H1 (cell line): ENCODE measurements around the gene NLRP10. TPM values are rescaled to one million over a fixed set of nuclear protein-coding genes. Genes with fewer than 3 reads are reported as not detected.

Experiments
- CTCF ChIA-PET: fragments of 300-600 bp; sonication (Branson Sonifier 250); formaldehyde crosslinking; loops from one replicate; lab custom pipeline; 2021; ENCODE audit not compliant: partially characterized antibody; lab: Charles Lee
- POLR2A ChIA-PET: fragments of 300-600 bp; sonication (Branson Sonifier 250); formaldehyde crosslinking; loops from one replicate; lab custom pipeline; 2021; ENCODE audit warnings: inconsistent platforms; ENCODE audit not compliant: partially characterized antibody; lab: Charles Lee
- DNase-seq, 2 experiments: peaks; one replicate each; pipeline versions ENCODE4 v3.0.0 to v3.0.0-alpha.2; 2010 to 2022; ENCODE audit warnings: low spot score in 2 of 2, low read depth in 1 of 2, mixed read lengths in 1 of 2
- FAIRE-seq: peaks from 2 replicates; lab custom pipeline; 2011; peaks lifted over from hg19 to GRCh38; lab: Jason Lieb, UNC
- H2AFZ ChIP-seq: 2 replicates; pipeline ENCODE4 v1.8.1; 2012; ENCODE audit warnings: low read length, inconsistent platforms
- H2AK5ac ChIP-seq: 2 replicates; pipeline ENCODE4 v1.6.1; 2013; ENCODE audit warnings: low read depth, low read length
- H2BK120ac ChIP-seq: replicated peaks from 2 replicates; pipeline ENCODE3; 2013; ENCODE audit warnings: low read depth, low read length, inconsistent platforms
- H2BK12ac ChIP-seq: 2 replicates; pipeline ENCODE4 v1.6.1; 2013; ENCODE audit warnings: low read depth, low read length
- H2BK15ac ChIP-seq: 2 replicates; pipeline ENCODE4 v1.6.1; 2013; ENCODE audit warnings: low read length
- H2BK20ac ChIP-seq: 2 replicates; pipeline ENCODE4 v1.6.1; 2013; ENCODE audit warnings: low read length
- H2BK5ac ChIP-seq: 2 replicates; pipeline ENCODE4 v1.6.1; 2013; ENCODE audit warnings: low read depth, low read length
- H3K14ac ChIP-seq: 2 replicates; pipeline ENCODE4 v1.6.1; 2013; ENCODE audit warnings: inconsistent platforms; ENCODE audit not compliant: insufficient read length
- H3K18ac ChIP-seq: 2 replicates; pipeline ENCODE4 v1.6.1; 2013; ENCODE audit warnings: low read length; ENCODE audit errors: extremely low read depth
- H3K23ac ChIP-seq: 2 replicates; pipeline ENCODE4 v1.6.1; 2013; ENCODE audit warnings: inconsistent platforms; ENCODE audit not compliant: insufficient read length
- H3K23me2 ChIP-seq: 2 replicates; pipeline ENCODE4 v1.6.1; 2013; ENCODE audit warnings: low read depth, low read length
- H3K27ac ChIP-seq: 2 replicates; pipeline ENCODE4 v1.6.1; 2011; ENCODE audit warnings: low read depth, low read length, inconsistent platforms
- H3K27me3 ChIP-seq, 4 experiments: replicated peaks in 1 of 4; 1 replicate in 1 of 4; 2 replicates in 3 of 4; pipeline versions ENCODE4 v1.6.1 to v1.8.1; 2011 to 2013; ENCODE audit warnings: low read length in 3 of 4, mild to moderate bottlenecking in 3 of 4, inconsistent platforms in 2 of 4, mixed read lengths in 2 of 4, moderate library complexity in 1 of 4; ENCODE audit not compliant: control insufficient read depth in 3 of 4, insufficient read depth in 3 of 4; ENCODE audit errors: extremely low read depth in 1 of 4
- H3K36me3 ChIP-seq, 4 experiments: 2 replicates each; pipeline versions ENCODE4 v1.6.1 to v1.8.1; 2011 to 2013; ENCODE audit warnings: mild to moderate bottlenecking in 4 of 4, low read length in 3 of 4, moderate library complexity in 2 of 4, control low read depth in 1 of 4, inconsistent platforms in 1 of 4; ENCODE audit not compliant: insufficient read depth in 4 of 4, control insufficient read depth in 2 of 4
- H3K4ac ChIP-seq: replicated peaks from 2 replicates; pipeline ENCODE3; 2013; ENCODE audit warnings: low read length, low read depth, mixed read lengths, inconsistent platforms; ENCODE audit not compliant: insufficient read length
- H3K4me1 ChIP-seq, 4 experiments: replicated peaks in 1 of 4; 1 replicate in 1 of 4; 2 replicates in 3 of 4; pipeline versions ENCODE4 v1.6.1 to v1.8.1; 2011 to 2013; ENCODE audit warnings: low read length in 3 of 4, inconsistent platforms in 2 of 4, mixed read lengths in 1 of 4; ENCODE audit not compliant: insufficient read depth in 4 of 4, control insufficient read depth in 3 of 4
- H3K4me2 ChIP-seq, 2 experiments: 2 replicates each; pipeline versions ENCODE4 v1.6.1 to v1.8.1; 2011 to 2013; ENCODE audit warnings: low read depth in 2 of 2, low read length in 2 of 2, control low read depth in 1 of 2, inconsistent platforms in 1 of 2, mild to moderate bottlenecking in 1 of 2; ENCODE audit not compliant: insufficient read depth in 1 of 2
- H3K4me3 ChIP-seq, 4 experiments: fragments of 200-600, 300-600 bp in 1 of 4; sonication (generic), shearing (Covaris generic), sonication (Bioruptor Twin) in 1 of 4; 2 replicates each; pipeline versions ENCODE4 v1.5.1 to v1.8.1; 2011 to 2016; ENCODE audit warnings: low read length in 4 of 4, low read depth in 3 of 4, control low read depth in 2 of 4, inconsistent platforms in 2 of 4, mild to moderate bottlenecking in 2 of 4, mixed read lengths in 1 of 4, moderate library complexity in 1 of 4; ENCODE audit not compliant: insufficient read depth in 2 of 4; ENCODE audit errors: extremely low read depth in 1 of 4
- H3K56ac ChIP-seq: replicated peaks from 2 replicates; pipeline ENCODE3; 2013; ENCODE audit warnings: low read depth, mild to moderate bottlenecking, mixed read lengths, low read length, inconsistent platforms; ENCODE audit not compliant: insufficient read length
- H3K79me1 ChIP-seq: 2 replicates; pipeline ENCODE4 v1.6.1; 2013; ENCODE audit warnings: low read depth, low read length, control low read depth
- H3K79me2 ChIP-seq, 2 experiments: 2 replicates each; pipeline versions ENCODE4 v1.6.1 to v1.8.1; 2012 to 2013; ENCODE audit warnings: low read length in 2 of 2, mild to moderate bottlenecking in 2 of 2, inconsistent platforms in 1 of 2; ENCODE audit not compliant: insufficient read depth in 2 of 2, control insufficient read depth in 1 of 2
- H3K9ac ChIP-seq, 4 experiments: replicated peaks in 1 of 4; 1 replicate in 1 of 4; 2 replicates in 3 of 4; pipeline versions ENCODE4 v1.6.1 to v1.8.1; 2011 to 2013; ENCODE audit warnings: low read depth in 3 of 4, low read length in 3 of 4, control low read depth in 2 of 4, mild to moderate bottlenecking in 2 of 4, moderate library complexity in 2 of 4, inconsistent platforms in 1 of 4; ENCODE audit errors: extremely low read depth in 1 of 4
- H3K9me3 ChIP-seq, 2 experiments: 2 replicates each; pipeline versions ENCODE4 v1.6.1 to v1.8.1; 2012 to 2013; ENCODE audit warnings: mild to moderate bottlenecking in 2 of 2, moderate library complexity in 2 of 2, control low read depth in 1 of 2, inconsistent platforms in 1 of 2, low read depth in 1 of 2, low read length in 1 of 2, mixed read lengths in 1 of 2; ENCODE audit not compliant: insufficient read depth in 2 of 2
- H4K20me1 ChIP-seq, 2 experiments: replicated peaks in 1 of 2; 2 replicates each; pipeline versions ENCODE3 to v1.8.1; 2011 to 2013; ENCODE audit warnings: inconsistent platforms in 2 of 2, low read length in 2 of 2, mild to moderate bottlenecking in 1 of 2; ENCODE audit not compliant: insufficient read depth in 2 of 2, control insufficient read depth in 1 of 2
- H4K5ac ChIP-seq: 2 replicates; pipeline ENCODE4 v1.6.1; 2013; ENCODE audit warnings: low read length, low read depth, mixed read lengths, inconsistent platforms; ENCODE audit not compliant: insufficient read length
- H4K8ac ChIP-seq: 2 replicates; pipeline ENCODE4 v1.8.0; 2013; ENCODE audit warnings: mild to moderate bottlenecking, moderate library complexity, low read length, inconsistent platforms; ENCODE audit not compliant: insufficient read depth; ENCODE audit errors: extremely low read depth
- H4K91ac ChIP-seq: replicated peaks from 2 replicates; pipeline ENCODE3; 2013; ENCODE audit warnings: low read length, mixed read lengths, inconsistent platforms; ENCODE audit not compliant: insufficient read length
- BACH1 ChIP-seq: IDR thresholded peaks from 2 replicates; pipeline ENCODE4 v1.6.1; 2012; ENCODE audit warnings: low read length, improper control_type of control experiment
- CBX8 ChIP-seq: fragments of 300-800, 300-1000 bp; sonication (generic); IDR thresholded peaks from 2 replicates; pipeline ENCODE4 v1.7.1; 2016; ENCODE audit warnings: low read depth, low read length, borderline replicate concordance
- CHD2 ChIP-seq: IDR thresholded peaks from 2 replicates; pipeline ENCODE4 v1.6.1; 2012; ENCODE audit warnings: low read length, improper control_type of control experiment
- EGR1 ChIP-seq: IDR thresholded peaks from 2 replicates; pipeline ENCODE4 v1.6.1; 2011; ENCODE audit warnings: low read depth, low read length, borderline replicate concordance
- JUND ChIP-seq: IDR thresholded peaks from 2 replicates; pipeline ENCODE4 v1.6.1; 2011; ENCODE audit warnings: mild to moderate bottlenecking, improper control_type of control experiment, low read length
- KDM4A ChIP-seq: IDR thresholded peaks from one replicate; pipeline ENCODE4 v1.7.1; 2012; ENCODE audit warnings: low read depth, mild to moderate bottlenecking, moderate library complexity, low read length, inconsistent platforms; ENCODE audit not compliant: severe bottlenecking
- PHF8 ChIP-seq: fragments of 200-600 bp; sonication (generic); conservative IDR thresholded peaks from 2 replicates; pipeline ENCODE4 v1.7.1; 2012; ENCODE audit warnings: low read depth, mild to moderate bottlenecking, inconsistent platforms, low read length, moderate library complexity
- POU5F1 ChIP-seq: IDR thresholded peaks from 2 replicates; pipeline ENCODE4 v1.6.1; 2011; ENCODE audit warnings: low read depth, mild to moderate bottlenecking, low read length, moderate library complexity
- SIX5 ChIP-seq: IDR thresholded peaks from 2 replicates; pipeline ENCODE4 v1.6.1; 2011; ENCODE audit warnings: mild to moderate bottlenecking, low read depth, low read length
- TCF12 ChIP-seq: IDR thresholded peaks from 2 replicates; pipeline ENCODE4 v1.6.1; 2011; ENCODE audit warnings: low read depth, mild to moderate bottlenecking, low read length
- WGBS, 2 experiments: shearing (Covaris generic) in 1 of 2; methylation state at CpG; one replicate each; pipeline versions ENCODE4 v1.1.6 to v1.1.7; 2013 to 2015; ENCODE audit warnings: low lambda C conversion rate in 2 of 2, mixed read lengths in 2 of 2, inconsistent platforms in 1 of 2, low coverage in 1 of 2, missing lambda C conversion rate in 1 of 2; ENCODE audit not compliant: insufficient replicate concordance in 2 of 2, insufficient coverage in 1 of 2, insufficient read length in 1 of 2; ENCODE audit errors: extremely low coverage in 1 of 2, missing lambda C conversion rate in 1 of 2; 5-methylcytosine and 5-hydroxymethylcytosine counted together
- polyA plus RNA-seq, 7 experiments: library from polyadenylated mRNA; depleted of rRNA in 3 of 7; stranded (reverse) in 5 of 7; unstranded in 2 of 7; fragments of >200 nt in 5 of 7; fragments of 200-250 nt in 2 of 7; gene quantifications; 1 replicate in 5 of 7; 2 replicates in 1 of 7; 4 replicates in 1 of 7; pipeline versions ENCODE4 v1.2.1 to v1.2.3, GENCODE V29; 2011 to 2013; ENCODE audit warnings: missing spikeins in 2 of 7, mixed read lengths in 2 of 7
- total RNA-seq: library from RNA; stranded (reverse); fragmentation: NEBNext Ultra II Directional; extraction: Animal tissue kit (Norgen Biotek cat#: 25700); gene quantifications from 2 replicates; pipeline ENCODE4 v1.2.1, GENCODE V29; 2021
- TF ChIP-seq, protein P1 (sequence below): IDR thresholded peaks from 2 replicates; pipeline ENCODE4 v1.6.1; 2012; ENCODE audit warnings: low read length, inconsistent platforms

Gene NLRP10
- total and polyA plus RNA-seq, 2 of the 8 experiments (the other 6 are each of a cell fraction or from before 2014, with no cell fraction given), result 0.71 TPM; not detected in 1

DNA sequence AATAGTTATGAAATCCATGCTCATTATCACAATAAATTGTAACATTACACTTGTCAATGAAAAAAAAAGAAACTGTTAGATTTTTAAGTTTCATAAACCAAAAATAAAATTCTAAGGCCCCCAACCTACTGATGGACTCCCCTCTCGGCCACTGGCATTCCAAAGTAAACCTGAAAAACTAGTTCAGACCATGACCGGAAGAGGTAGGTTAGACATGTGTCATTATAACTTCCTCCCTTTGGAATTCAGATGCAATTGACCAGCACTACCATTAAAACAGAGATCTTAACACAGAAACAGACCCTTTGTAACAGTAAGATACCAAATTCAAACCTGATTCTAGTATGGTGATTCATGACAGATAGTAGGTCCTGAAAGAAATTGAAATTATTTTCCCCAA, 47.1 kb downstream of the NLRP10 start:
- Histone ChIP-seq H3K4me2 (no peak overlapping the region), H3K56ac (no peak overlapping the region), H3K23me2 (no peaks in the 10 kb centered on the region), H2BK120ac (no peak overlapping the region), H3K4ac (no peak overlapping the region), H2BK20ac (no peak overlapping the region), H3K27me3 (no peaks in the 10 kb centered on the region), H3K23ac (no peak overlapping the region), H2BK12ac (no peak overlapping the region), H2AFZ (no peak overlapping the region), H3K4me3 (no peak overlapping the region), H3K4me1 (no peaks in the 10 kb centered on the region), H3K27ac (no peak overlapping the region), H3K36me3 (no peaks in the 10 kb centered on the region), H3K79me1 (no peaks in the 10 kb centered on the region), H3K9me3 (0 out of 4 replicates have a peak, but pooled peaks cover 0 to 3% of the 10 kb centered on the region in 2 experiments), H4K20me1 (no peaks in the 10 kb centered on the region), H4K91ac (no peak overlapping the region), H3K18ac (no peak overlapping the region), H2AK5ac (no peak overlapping the region), H4K8ac (no peak overlapping the region), H2BK5ac (no peak overlapping the region), H3K9ac (no peak overlapping the region), H3K14ac (no peak overlapping the region), H4K5ac (no peak overlapping the region), H3K79me2 (no peaks in the 10 kb centered on the region), H2BK15ac (no peak overlapping the region)
- FAIRE-seq, result no peak
- TF ChIP-seq BACH1 (no peak), EGR1 (no peak), POU5F1 (no peak), KDM4A (no peak), TCF12 (no peak), PHF8 (no peak), CBX8 (no peak), SIX5 (no peak), JUND (no peak), CHD2 (no peak)
- TF ChIP-seq, protein P1, sequence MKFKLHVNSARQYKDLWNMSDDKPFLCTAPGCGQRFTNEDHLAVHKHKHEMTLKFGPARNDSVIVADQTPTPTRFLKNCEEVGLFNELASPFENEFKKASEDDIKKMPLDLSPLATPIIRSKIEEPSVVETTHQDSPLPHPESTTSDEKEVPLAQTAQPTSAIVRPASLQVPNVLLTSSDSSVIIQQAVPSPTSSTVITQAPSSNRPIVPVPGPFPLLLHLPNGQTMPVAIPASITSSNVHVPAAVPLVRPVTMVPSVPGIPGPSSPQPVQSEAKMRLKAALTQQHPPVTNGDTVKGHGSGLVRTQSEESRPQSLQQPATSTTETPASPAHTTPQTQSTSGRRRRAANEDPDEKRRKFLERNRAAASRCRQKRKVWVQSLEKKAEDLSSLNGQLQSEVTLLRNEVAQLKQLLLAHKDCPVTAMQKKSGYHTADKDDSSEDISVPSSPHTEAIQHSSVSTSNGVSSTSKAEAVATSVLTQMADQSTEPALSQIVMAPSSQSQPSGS, result no peak
- no peak for DNase-seq
- CTCF ChIA-PET, result interaction anchor here (0.8 kb wide), 1 partner anchor 68 kb away, joined by 4 read pairs; the partner anchor contains the start of gene EIF3F
- 85% methylated on average over 2 of the region's 2 CpGs; no CpG with 5 or more reads in 1 of the 2 experiments for WGBS, 2 experiments
- POLR2A ChIA-PET, result interaction anchor here (0.6 to 1.0 kb wide), 4 partner anchors 8 to 81 kb away, joined by 3 read pairs; partner anchors contain the start of gene EIF3F
